Stimulated activated CD8-positive, alpha-beta memory T cell treated with anti-CD3 and anti-CD28 coated beads, Interleukin-12 subunit alpha, Interleukin-12 subunit beta, amount 100 ng/mL, for 24 hours (primary cell): Measurements from ENCODE around the gene TMEM60.
"Not testable (repeated sequence)": the region's sequence is repeated elsewhere in the genome, so short reads cannot be mapped to it uniquely, and the experiment has no call there.

Experiments used
- DNase-seq: peaks from one replicate; pipeline ENCODE4 v3.0.0-alpha.2; 2020; ENCODE audit errors: extremely low read depth

TMEM60 gene

GRCh38 chr7:77798394-77799077 lies at the start of gene TMEM60, which contains the start of gene PHTF2:
Gene TMEM60, minus strand, starts transcription at chr7:77798434. Its CDS starts 4,061 bp downstream, at chr7:77794373.
Gene PHTF2, plus strand, starts transcription at chr7:77798773.
- peak; percentile 86 for DNase-seq

- DNase-seq = no peak
These were observed 48.3 kb upstream of the TMEM60 start for GRCh38 chr7:77846317-77847092.

GRCh38 chr7:77843194-77843593 lies 45.0 kb upstream of the TMEM60 start:
- no peak for DNase-seq

- DNase-seq = no peak
These were observed 41.7 kb upstream of the TMEM60 start for GRCh38 chr7:77839919-77840318.

- DNase-seq = no peak
These were observed 40.8 kb upstream of the TMEM60 start for GRCh38 chr7:77838929-77839491.

GRCh38 chr7:77837966-77838365 lies 39.7 kb upstream of the TMEM60 start:
- DNase-seq = no peak

GRCh38 chr7:77837275-77837674 lies 39.0 kb upstream of the TMEM60 start:
- no peak for DNase-seq

GRCh38 chr7:77836425-77836824 lies 38.2 kb upstream of the TMEM60 start:
- not testable (repeated sequence) for DNase-seq

GRCh38 chr7:77833136-77833535 lies 34.9 kb upstream of the TMEM60 start:
- no peak for DNase-seq

GRCh38 chr7:77831953-77832352 lies 33.7 kb upstream of the TMEM60 start:
- no peak for DNase-seq

- no peak for DNase-seq
These were observed 33.2 kb upstream of the TMEM60 start for GRCh38 chr7:77831481-77831880.

GRCh38 chr7:77830649-77831355 lies 32.6 kb upstream of the TMEM60 start:
- no peak for DNase-seq

- DNase-seq = no peak
These were observed 29.8 kb upstream of the TMEM60 start for GRCh38 chr7:77827999-77828398.

- no peak for DNase-seq
These were observed 28.1 kb upstream of the TMEM60 start for GRCh38 chr7:77826300-77826699.

GRCh38 chr7:77825131-77825530 lies 26.9 kb upstream of the TMEM60 start:
- no peak for DNase-seq

- no peak for DNase-seq
These were observed 26.4 kb upstream of the TMEM60 start for GRCh38 chr7:77824636-77825035.

- no peak for DNase-seq
These were observed 25.6 kb upstream of the TMEM60 start for GRCh38 chr7:77823787-77824186.

GRCh38 chr7:77822269-77822668 lies 24.0 kb upstream of the TMEM60 start:
- DNase-seq = no peak

GRCh38 chr7:77820967-77821366 lies 22.7 kb upstream of the TMEM60 start:
- no peak for DNase-seq

- no peak for DNase-seq
These were observed 20.8 kb upstream of the TMEM60 start for GRCh38 chr7:77819021-77819420.

- DNase-seq = no peak
These were observed 14.9 kb upstream of the TMEM60 start for GRCh38 chr7:77813180-77813579.

- DNase-seq = no peak
These were observed 14.1 kb upstream of the TMEM60 start for GRCh38 chr7:77812290-77812685.
